Nucleus accumbens (tissue), 56 donors: ENCODE results near the gene SH3D21.

Source experiments
- DNase-seq, 56 donors: peaks; one replicate each; lab custom pipeline; 2025; lab: John Stamatoyannopoulos, UW

The SH3D21 gene

DNA sequence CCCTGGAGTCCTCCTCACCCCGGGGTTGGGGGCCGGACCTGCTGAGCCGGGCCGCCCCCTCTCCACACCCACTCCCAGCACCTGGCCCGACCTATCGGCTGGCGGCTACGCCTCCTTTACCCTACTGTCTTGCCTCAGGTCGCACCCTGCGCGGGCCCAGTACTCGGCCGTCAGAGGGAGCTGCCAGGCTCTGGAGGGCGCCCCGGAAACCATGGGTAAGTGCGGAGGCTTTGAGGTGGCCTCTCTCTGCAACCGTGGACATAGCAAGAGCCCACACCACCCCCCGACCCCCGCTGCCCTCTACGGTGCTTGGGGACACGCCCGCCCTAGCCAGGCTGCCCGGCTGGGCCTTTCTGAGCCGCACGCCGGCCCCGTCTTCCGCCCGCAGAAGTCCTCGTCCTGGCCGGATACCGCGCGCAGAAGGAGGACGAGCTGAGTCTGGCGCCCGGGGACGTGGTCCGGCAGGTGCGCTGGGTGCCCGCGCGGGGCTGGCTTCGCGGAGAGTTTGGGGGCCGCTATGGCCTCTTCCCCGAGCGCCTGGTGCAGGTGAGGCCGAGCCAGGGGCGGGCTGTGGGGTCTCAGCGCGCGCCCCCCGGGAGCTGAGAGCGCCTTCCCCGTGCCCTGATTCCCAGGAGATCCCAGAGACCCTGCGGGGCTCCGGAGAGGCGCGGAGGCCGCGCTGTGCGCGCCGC is at the start of gene SH3D21:
SH3D21 (plus strand) TSS at position 159 of the 692 bp plus-strand sequence; CDS start at position 212, 53 bp downstream.
- peak in 2 of 56 donors; percentile 20 to 22 for DNase-seq

DNA sequence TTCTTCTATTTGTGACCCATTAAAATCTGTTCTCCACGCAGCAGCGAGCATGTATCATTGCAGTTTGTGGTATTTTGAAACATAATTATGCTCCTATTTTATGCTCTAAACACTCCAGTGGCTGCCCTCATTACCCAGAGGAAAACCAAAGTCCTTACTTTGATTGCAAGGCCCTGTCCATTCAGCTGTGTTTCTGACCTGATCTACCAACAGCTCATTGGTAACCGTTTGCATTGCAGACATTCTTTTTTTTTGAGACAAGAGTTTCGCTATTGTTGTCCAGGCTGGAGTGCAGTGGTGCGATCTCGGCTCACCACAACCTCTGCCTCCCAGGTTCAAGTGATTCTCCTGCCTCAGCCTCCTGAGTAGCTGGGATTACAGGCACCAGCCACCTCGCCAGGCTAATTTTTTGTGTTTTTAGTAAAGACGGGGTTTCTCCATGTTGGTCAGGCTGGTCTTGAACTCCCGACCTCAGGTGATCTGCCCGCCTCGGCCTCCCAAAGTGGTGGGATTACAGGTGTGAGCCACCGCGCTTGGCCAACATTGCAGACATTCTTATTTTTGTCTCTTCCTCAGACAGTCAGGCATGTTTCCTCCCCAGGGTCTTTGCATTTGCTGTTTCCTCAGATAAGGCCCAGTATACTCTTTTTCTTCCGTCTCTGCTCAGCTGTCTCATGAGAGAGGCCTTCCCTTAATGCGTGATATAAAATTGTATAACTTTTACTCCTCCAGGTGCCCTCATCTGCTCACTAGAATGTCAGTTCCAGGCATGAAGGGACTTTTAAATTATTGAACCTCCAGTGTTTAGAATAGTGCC is 49.4 kb upstream of the SH3D21 start:
- no peak for DNase-seq

DNA sequence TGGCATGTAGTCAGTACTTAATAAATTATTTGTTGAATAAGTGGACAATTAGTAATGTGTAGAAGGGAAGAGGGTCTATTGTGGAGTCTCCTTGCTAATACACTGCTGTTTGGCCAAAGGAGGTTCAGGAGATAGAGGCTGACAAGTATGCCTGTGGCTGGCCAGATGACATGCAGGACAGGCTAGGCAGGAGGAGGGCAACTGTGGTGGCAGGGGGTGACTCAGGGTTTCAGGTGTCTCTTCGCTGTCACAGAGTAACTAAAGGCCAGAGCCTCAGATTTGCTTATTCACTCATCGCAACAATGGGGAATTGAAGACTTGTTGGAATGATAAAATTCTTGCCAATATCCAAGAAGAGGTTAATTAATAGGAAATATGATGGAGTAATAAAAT is 48.8 kb upstream of the SH3D21 start:
- no peak for DNase-seq

DNA sequence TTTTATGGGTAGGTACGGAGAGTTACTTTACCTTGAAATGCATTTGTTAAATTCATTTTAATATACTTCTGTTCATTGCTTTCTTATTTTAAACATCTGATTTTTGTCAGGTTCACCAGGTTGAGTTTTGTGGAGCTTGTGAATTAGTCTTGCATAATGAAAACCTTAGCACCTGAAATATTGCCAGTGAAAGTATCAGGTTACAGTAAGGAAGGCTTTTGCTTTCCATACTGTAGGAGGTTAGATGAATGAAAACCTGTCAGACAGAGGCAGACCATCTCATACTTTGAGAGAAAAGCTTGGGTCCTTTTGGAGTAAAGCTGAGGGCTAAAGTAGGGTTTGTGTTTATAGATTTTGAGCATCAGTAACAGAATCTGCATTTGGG is 47.2 kb upstream of the SH3D21 start:
- no peak for DNase-seq

DNA sequence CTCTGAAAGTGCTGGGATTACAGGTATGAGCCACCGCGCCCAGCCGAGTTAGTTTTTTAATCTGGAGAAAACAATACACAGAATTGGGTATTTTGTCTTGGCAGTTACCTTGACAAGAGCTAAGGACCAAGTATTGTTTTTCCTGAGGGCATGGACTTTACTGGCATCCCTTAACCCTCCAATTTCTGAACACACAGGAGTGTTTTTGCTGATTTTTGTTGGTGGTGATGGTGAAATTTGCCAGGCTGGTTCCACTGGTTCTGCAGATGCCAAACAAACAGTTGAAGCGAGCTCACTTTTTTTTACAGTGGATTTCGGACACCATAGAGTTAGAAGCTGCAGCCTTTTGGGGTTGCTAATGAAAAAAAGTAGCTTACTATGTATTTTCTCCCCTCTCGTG is 37.2 kb upstream of the SH3D21 start:
- no peak for DNase-seq

DNA sequence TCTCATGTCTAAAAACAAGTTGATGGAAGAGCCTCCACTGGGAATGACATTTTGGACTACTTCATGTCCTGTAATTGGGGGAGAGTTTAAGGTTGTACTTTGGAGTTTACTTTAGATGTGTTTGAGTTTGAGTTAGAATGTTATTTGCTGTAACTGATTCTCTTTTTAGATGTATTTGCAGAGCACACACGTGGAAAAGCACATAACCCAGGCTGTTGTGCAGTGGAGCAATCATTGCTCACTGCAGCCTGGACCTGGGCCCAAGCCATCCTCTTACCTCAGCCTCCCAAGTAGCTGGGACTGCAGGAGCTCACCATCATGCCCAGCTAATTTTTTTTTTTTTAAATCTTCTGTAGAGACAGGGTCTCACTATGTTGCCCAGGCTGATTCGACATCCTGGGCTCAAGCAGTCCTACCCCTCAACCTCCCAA is 36.7 kb upstream of the SH3D21 start:
- no peak for DNase-seq

DNA sequence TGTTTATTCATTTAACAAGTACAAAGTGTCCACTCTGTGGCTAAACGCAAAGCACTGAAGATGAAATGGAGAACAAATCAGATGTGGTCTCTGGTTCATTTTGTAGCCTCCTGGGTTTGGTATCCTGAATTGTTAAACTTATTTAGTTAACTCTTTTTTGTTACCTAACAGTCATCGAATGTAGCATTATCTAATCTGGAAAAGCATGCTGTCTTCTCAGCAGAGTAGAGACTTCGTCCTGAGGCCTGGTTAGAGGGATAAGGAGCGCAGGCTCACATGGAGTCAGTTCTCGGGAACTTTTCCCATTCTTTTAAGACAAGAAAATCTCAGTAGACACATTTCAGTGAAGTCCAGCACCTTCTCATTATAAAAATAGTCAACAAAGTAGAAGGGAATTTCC is 33.1 kb upstream of the SH3D21 start:
- DNase-seq = no peak

DNA sequence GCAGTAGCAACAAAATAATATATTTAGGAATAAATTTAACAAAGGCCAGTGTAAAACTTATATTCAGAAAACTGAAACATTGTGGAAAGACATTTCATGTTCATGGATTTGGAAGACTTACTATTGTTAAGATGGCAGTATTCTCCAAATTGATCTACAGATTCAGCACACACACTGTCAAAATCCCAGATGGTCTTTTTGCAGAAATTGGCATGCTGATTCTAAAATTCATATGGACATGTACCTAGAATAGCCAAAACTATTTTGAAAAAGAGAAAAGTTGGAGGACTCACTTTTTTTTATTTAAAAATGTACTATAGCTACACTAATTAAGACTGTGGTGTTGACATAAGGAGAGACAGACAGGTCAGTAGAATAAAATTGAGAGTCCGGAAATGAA is 32.0 kb upstream of the SH3D21 start:
- no peak for DNase-seq

DNA sequence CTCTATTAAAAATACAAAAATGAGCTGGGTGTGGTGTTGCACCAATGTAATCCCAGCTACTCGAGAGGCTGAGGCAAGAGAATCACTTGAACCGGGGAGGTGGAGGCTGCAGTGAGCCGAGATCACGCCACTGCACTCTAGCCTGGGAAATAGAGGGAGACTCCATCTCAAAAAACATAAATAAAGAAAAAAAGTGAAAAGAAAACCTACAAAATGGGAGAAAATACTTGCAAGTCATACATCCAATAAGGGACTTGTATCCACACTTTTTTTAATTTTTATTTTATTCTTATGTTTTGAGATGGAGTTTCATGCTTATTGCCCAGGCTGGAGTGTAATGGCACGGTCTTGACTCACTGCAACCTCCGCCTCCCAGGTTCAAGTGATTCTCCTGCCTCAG is 29.5 kb upstream of the SH3D21 start:
- DNase-seq = no peak

DNA sequence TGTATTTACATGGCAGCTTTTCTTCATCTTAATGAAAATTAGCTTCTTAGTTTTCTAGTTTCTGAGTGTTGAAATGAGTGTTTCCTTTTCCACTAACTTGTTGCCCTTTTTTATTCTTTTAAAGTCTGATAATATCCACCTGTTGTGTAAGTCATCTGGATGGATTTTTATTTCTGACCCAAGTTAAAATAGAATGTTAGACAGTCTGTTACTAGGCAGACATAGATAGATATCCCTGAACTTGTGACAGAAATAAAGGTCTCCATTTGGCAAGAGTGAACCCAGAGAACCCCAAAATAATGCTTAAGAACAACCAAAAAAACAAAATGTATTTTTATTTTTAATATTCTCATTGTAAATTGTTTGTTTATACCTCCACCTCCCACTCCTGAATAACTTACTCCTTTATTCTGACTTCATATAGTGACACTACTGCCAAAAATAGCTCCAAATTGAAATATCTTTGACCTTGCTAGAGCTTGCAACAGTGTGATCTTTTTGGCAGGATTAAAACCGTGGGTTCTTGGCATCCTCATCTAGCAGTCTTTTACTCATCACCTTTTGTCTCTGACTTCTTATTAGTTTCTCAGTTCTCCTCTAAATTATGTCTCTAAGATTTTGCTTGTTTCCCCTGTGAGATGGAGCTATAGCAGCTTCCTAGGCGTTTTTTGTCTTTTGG is 26.9 kb upstream of the SH3D21 start:
- DNase-seq = no peak

DNA sequence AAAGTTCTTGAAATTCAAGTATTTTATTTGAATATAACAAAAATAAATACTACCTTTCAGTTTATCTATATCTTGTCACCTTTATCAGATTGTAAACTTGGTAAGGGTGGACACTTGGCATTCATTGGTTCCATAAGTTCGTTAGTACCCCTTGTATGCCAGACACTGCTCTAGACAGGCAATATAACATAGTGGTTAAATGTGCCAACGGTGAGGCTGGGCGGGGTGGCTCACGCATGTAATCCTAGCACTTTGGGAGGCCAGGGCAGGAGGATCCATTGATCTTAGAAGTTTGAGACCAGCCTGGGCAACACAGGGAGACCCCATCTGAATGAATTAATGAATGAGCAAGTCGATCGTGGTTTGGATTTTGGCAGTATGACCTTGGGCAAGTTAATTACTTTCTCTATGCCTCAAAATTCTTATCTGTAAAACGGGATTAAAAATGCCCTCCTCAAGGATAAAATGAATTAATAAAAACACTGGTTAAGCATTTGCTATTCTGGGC is 26.3 kb upstream of the SH3D21 start:
- no peak for DNase-seq

DNA sequence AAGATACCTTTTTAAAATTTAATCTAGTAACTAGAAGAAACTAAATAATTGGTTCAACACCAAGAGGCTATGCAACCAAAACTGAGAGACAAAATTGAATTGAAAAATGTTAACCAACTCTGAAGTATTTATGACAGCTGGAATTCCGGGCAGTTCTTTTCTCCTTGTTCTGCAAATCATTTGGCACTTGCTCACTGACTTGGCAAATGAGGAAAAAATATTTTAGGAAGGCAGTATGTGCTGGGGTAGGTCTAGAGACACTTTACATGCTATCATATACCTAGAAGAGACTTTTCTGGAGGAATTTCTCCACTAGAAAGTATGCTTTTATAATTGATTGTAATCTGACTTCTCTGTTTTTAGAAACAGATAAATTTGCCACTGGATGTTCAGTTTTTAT is 22.1 kb upstream of the SH3D21 start:
- DNase-seq = no peak

DNA sequence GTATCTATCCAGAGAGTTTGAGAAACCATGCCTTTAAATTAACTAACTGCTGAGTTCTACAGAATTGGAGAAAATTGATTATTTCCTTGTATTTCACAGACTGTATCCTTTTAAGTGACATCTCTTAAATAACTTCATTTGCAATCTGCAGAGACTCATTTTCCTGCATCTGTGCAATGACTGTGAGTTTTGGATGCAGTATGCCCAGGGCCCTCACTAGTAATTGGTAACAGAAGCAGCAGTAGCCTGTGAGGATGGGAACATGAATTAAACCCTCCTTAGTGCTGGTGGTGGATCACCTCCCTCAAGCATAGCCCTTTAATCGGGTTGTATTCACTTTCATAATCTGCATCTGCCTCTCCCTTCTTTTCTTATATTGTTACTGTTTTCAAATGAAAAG is 21.7 kb upstream of the SH3D21 start:
- DNase-seq = no peak

DNA sequence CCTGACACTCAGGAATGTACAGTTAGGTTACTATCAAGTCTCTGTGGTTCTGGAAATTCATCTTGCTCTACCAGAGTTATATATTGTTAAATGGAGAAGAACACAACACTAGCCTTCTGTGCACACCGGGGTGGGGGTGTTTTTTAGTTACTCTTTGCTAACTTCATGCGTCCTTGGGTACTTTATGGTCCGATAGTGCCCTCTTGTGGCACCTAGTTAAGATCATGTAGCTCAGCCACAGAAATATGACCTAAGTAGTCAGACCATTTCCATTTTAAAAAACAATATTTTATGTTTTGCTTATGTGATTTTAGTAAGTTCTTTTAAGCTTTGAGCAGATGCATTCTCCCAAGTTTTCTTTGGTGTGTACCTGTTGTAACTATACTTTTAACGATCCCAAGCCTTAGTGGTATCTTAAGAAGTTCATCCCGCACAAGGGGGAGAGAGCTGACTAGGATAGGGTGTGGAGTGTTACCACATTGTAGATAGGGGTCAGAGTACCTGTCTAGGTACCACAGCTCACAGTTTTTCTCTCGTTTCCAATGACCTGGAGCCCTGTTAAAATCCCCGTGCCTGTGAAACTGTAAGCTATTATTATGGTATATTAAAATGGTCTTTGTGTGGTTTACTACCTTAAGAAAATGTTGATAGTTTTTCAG is 20.6 kb upstream of the SH3D21 start:
- peak in 29 of 56 donors; percentile 3 to 75 (median 25) for DNase-seq

DNA sequence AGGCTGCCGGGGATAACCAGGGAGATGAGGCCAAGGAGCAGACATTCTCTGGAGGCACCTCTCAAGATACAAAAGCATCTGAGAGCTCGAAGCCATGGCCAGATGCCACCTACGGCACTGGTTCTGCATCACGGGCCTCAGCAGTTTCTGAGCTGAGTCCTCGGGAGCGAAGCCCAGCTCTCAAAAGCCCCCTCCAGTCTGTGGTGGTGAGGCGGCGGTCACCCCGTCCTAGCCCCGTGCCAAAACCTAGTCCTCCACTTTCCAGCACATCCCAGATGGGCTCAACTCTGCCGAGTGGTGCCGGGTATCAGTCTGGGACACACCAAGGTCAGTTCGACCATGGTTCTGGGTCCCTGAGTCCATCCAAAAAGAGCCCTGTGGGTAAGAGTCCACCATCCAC is 19.4 kb upstream of the SH3D21 start:
- no peak for DNase-seq

DNA sequence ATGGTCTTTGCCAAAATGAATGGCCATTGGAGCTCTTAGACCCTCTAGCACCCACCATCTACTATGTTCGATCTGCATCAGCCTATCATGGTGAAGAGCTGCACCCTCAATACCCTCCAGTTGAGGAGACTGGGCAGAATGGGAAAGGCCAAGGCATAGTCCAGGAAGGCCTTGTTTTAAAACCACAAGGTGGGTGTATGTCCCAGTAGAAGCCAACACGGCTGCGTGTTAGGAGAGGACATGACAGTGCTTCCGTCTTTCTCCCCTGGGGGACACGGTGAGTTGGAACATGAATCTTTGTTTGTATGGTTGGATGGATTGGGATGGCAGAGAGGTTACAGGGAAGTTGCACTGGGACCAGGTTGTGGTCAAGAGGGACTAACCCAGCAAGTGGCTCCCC is 18.6 kb upstream of the SH3D21 start:
- DNase-seq = no peak

DNA sequence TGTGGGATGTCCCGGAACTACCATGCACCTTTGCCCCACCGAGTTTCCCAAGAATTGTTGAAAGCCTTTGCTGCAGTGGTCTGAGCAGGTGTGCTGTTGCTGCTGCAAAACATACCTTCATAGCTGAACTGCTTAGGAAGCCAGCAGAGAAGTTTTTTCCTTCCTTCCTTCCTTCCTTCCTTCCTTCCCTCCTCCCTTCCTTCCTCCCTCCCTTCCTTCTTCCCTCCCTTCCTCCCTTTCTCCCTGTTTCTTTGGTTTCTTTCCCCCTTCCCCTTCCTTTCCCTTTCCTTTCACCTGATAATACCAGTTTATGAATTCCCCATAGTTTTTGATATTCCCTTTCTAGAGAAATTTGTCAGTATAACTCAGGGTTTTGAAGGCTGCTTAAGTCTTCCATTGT is 10.8 kb upstream of the SH3D21 start:
- DNase-seq = no peak

DNA sequence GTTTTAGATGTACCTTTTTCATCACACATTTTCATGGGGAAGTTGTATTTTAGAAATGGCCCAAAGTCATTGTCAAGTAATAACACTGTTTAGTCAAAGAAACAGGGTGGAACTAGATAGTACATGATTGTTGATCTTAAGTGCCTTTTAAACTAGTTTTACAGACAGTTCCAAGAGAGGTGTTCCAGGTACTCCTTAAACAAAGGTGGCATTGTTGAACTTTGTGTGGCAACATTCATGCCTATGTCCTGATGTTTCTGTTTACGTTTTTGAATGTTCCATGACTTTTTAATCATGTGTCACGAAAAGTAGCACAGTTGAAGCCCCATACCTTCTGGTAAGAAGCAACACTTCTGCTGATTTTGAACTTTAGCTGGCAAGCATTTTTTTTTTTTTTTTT is 9.1 kb upstream of the SH3D21 start:
- DNase-seq = no peak

DNA sequence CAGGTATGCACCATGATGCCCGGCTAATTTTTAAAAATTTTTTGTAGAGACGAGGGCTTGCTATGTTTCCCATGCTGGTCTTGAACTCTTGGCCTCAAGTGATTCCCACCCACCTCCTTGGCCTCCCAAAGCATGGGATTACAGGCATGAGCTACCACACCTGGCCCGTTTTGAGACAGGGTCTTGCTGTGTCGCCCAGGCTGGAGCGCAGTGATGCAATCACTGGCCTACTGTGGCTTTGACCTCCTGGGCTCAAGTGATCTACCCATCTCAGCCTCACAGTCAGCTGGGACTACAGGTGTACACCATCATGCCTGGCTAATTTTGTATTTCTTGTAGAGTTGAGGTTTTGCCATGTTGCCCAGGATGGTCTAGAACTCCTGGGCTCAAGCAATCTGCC is 7.5 kb upstream of the SH3D21 start:
- DNase-seq = no peak

DNA sequence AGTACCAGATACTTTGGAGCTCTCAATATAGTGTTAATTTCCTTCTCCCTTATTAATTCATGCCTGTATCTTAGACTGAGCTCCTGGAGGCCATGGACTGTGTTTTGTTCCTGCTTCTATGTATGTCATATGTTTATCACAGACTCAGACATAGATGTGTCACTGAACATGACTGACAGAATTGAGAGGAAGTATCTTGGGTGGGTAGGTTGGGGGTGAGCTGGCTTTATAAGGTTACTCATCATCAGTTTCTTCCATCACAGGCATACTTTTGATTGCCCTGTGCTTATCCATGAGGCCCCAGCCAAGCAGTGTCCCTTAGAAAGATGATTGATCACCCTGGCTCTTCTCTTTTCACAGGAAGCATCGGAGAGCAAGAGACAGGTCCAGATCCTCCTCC is 5.6 kb upstream of the SH3D21 start:
- no peak for DNase-seq

DNA sequence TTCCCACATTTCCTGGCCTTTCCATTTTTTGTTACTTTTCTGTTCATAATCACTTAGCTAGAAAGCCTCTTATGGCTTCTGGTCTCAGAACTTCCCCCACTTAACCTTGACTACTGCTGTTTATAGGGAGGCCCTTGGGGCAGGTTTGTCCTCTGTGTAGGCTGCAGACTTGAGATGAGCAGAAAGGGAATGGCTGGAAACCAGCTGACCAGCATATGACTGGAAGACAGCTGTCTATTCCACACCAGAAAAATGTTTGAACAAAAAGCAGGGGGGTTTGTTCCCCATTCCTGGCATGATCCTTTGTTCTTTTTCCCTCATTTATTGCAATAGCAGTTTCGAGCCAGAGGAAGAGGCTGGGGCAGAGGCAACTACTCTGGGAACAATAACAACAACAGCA is 4.9 kb upstream of the SH3D21 start:
- DNase-seq = peak in 1 of 56 donors; percentile 10
